Mesodermal cell (in vitro differentiated cells): ENCODE measurements around the gene RITA1. TPM values are rescaled to one million over a fixed set of nuclear protein-coding genes. Genes with fewer than 3 reads are reported as not detected.
A peak's percentile ranks its signal among the peaks of the same experiment; 100 is the strongest.
"Not testable (repeated sequence)": the region's sequence is repeated elsewhere in the genome, so short reads cannot be mapped to it uniquely, and the experiment has no call there.

Experiments used
- H3K27ac ChIP-seq: 2 replicates; pipeline ENCODE4 v1.7.0; 2013; ENCODE audit warnings: mild to moderate bottlenecking, low read depth, low read length, moderate library complexity; ENCODE audit not compliant: severe bottlenecking
- H3K36me3 ChIP-seq: 2 replicates; pipeline ENCODE4 v1.7.1; 2013; ENCODE audit warnings: mild to moderate bottlenecking, low read length, moderate library complexity; ENCODE audit not compliant: control insufficient read depth, insufficient read depth
- H3K4me1 ChIP-seq: one replicate; pipeline ENCODE4 v1.7.1; 2013; ENCODE audit warnings: mild to moderate bottlenecking, low read length; ENCODE audit not compliant: insufficient read depth, control insufficient read depth, poor library complexity, severe bottlenecking
- H3K4me3 ChIP-seq: 2 replicates; pipeline ENCODE4 v1.7.0; 2013; ENCODE audit warnings: low read length, control low read depth, mild to moderate bottlenecking; ENCODE audit not compliant: insufficient read depth, poor library complexity, severe bottlenecking; ENCODE audit errors: extremely low read depth
- H3K9me3 ChIP-seq: 2 replicates; pipeline ENCODE4 v1.7.1; 2013; ENCODE audit warnings: mild to moderate bottlenecking, low read length, moderate library complexity; ENCODE audit not compliant: control insufficient read depth
- WGBS, 2 experiments: methylation state at CpG; one replicate each; pipeline ENCODE4 v1.1.5; 2013; ENCODE audit warnings: missing lambda C conversion rate in 2 of 2; ENCODE audit not compliant: insufficient coverage in 2 of 2; 5-methylcytosine and 5-hydroxymethylcytosine counted together
- polyA plus RNA-seq, 2 experiments: library from polyadenylated mRNA; stranded (reverse); fragments of 50-300 nt; gene quantifications; one replicate each; pipeline ENCODE4 v1.2.3, GENCODE V29; 2013

RITA1 gene
- polyA plus RNA-seq (2013, experiment 1 of 2) = 15.3 TPM
- 12.7 TPM for polyA plus RNA-seq (2013, experiment 2 of 2)

- 0% methylated on average over 73 to 80 of the region's 89 CpGs for WGBS, 2 experiments
- Histone ChIP-seq H3K4me3 (peak within 1 kb of the TSS; percentile 83), H3K9me3 (no peaks in the 10 kb centered on the region), H3K4me1 (peaks cover 4% of the 10 kb centered on the region), H3K36me3 (peaks cover 35% of the 10 kb centered on the region), H3K27ac (peak within 1 kb of the TSS; percentile 98)
Measured at GRCh38 chr12:113185180-113186032, at the start of gene RITA1, which contains the start of gene DDX54. TSS of gene RITA1 (plus strand) at chr12:113185721. CDS start at chr12:113186747, 1,026 bp downstream. TSS of gene DDX54 (minus strand) at chr12:113185478. CDS start at chr12:113185451, 27 bp downstream.

- Histone ChIP-seq H3K27ac (no peak overlapping the region), H3K4me3 (no peak overlapping the region), H3K4me1 (peaks cover 8% of the 10 kb centered on the region), H3K9me3 (no peaks in the 10 kb centered on the region), H3K36me3 (no peaks in the 10 kb centered on the region)
- 56 to 74% methylated on average over 12 of the region's 21 CpGs for WGBS, 2 experiments
Measured at GRCh38 chr12:113136128-113136989, 49.2 kb upstream of the RITA1 start.

GRCh38 chr12:113136990-113137511 lies 48.5 kb upstream of the RITA1 start:
- 88% methylated on average over 5 of the region's 6 CpGs for WGBS, 2 experiments
- H3K27ac ChIP-seq = no peak overlapping the region

GRCh38 chr12:113137861-113138783 lies 47.4 kb upstream of the RITA1 start:
- no peak overlapping the region for H3K27ac ChIP-seq
- H3K9me3 ChIP-seq = no peaks in the 10 kb centered on the region
- peaks cover 8% of the 10 kb centered on the region for H3K4me1 ChIP-seq
- H3K4me3 ChIP-seq = no peak overlapping the region
- WGBS, 2 experiments = 89 to 99% methylated on average over 8 to 11 of the region's 12 CpGs
- no peaks in the 10 kb centered on the region for H3K36me3 ChIP-seq

More at GRCh38 chr12:113136990-113137511, 48.5 kb upstream of the RITA1 start:
- Histone ChIP-seq H3K36me3 (no peaks in the 10 kb centered on the region), H3K4me3 (no peak overlapping the region), H3K9me3 (no peaks in the 10 kb centered on the region), H3K4me1 (peaks cover 8% of the 10 kb centered on the region)

- peaks cover 8% of the 10 kb centered on the region for H3K4me1 ChIP-seq
- H3K36me3 ChIP-seq = no peaks in the 10 kb centered on the region
- no peaks in the 10 kb centered on the region for H3K9me3 ChIP-seq
- 88 to 90% methylated on average over 2 to 3 of the region's 3 CpGs for WGBS, 2 experiments
- H3K4me3 ChIP-seq = no peak overlapping the region
- no peak overlapping the region for H3K27ac ChIP-seq
Measured at GRCh38 chr12:113138826-113139225, 46.7 kb upstream of the RITA1 start.

GRCh38 chr12:113140706-113141105 lies 44.8 kb upstream of the RITA1 start:
- Histone ChIP-seq H3K9me3 (no peaks in the 10 kb centered on the region), H3K4me1 (peaks cover 5% of the 10 kb centered on the region), H3K36me3 (no peaks in the 10 kb centered on the region), H3K27ac (no peak overlapping the region), H3K4me3 (no peak overlapping the region)
- 89 to 93% methylated on average over 3 of the region's 7 CpGs for WGBS, 2 experiments

- H3K4me3 ChIP-seq, H3K36me3 ChIP-seq, H3K4me1 ChIP-seq, H3K9me3 ChIP-seq, H3K27ac ChIP-seq: not testable (repeated sequence)
- WGBS, 2 experiments = 80 to 86% methylated on average over 1 to 2 of the region's 3 CpGs
Measured at GRCh38 chr12:113141716-113142115, 43.8 kb upstream of the RITA1 start.

GRCh38 chr12:113142173-113142885 lies 43.2 kb upstream of the RITA1 start:
- Histone ChIP-seq H3K27ac (no peak overlapping the region), H3K4me1 (no peaks in the 10 kb centered on the region)
- 82 to 88% methylated on average over 11 to 13 of the region's 17 CpGs for WGBS, 2 experiments

GRCh38 chr12:113142886-113143332 lies 42.6 kb upstream of the RITA1 start:
- Histone ChIP-seq H3K27ac (no peak overlapping the region), H3K9me3 (no peaks in the 10 kb centered on the region), H3K4me1 (no peaks in the 10 kb centered on the region), H3K36me3 (no peaks in the 10 kb centered on the region), H3K4me3 (no peak overlapping the region)
- 83 to 90% methylated on average over 3 to 4 of the region's 5 CpGs for WGBS, 2 experiments

More at GRCh38 chr12:113142173-113142885, 43.2 kb upstream of the RITA1 start:
- Histone ChIP-seq H3K4me3 (no peak overlapping the region), H3K36me3 (no peaks in the 10 kb centered on the region), H3K9me3 (no peaks in the 10 kb centered on the region)
